MV-4-11 (cell line): ENCODE measurements around the gene COX5A.
"Not testable (repeated sequence)": the region's sequence is repeated elsewhere in the genome, so short reads cannot be mapped to it uniquely, and the experiment has no call there.

Source experiments
- DNase-seq: peaks from one replicate; lab custom pipeline; 2025; lab: John Stamatoyannopoulos, UW

Gene COX5A

GRCh38 chr15:74955796-74956647, 18.1 kb upstream of the COX5A start:
- peak; percentile 60 for DNase-seq

- no peak for DNase-seq
Measured at GRCh38 chr15:74955017-74955416, 17.1 kb upstream of the COX5A start.

- DNase-seq = no peak
Measured at GRCh38 chr15:74954515-74954914, 16.6 kb upstream of the COX5A start.

GRCh38 chr15:74951006-74951405, 13.1 kb upstream of the COX5A start:
- DNase-seq = no peak

GRCh38 chr15:74950078-74950908, 12.4 kb upstream of the COX5A start:
- peak; percentile 48 for DNase-seq

- peak; percentile 31 for DNase-seq
Measured at GRCh38 chr15:74937272-74937589, 642 bp downstream of the COX5A start.

- not testable (repeated sequence) for DNase-seq
Measured at GRCh38 chr15:74935193-74935592, 2.7 kb downstream of the COX5A start.

- DNase-seq = no peak
Measured at GRCh38 chr15:74933573-74933972, 4.3 kb downstream of the COX5A start.

GRCh38 chr15:74928771-74929198, 9.1 kb downstream of the COX5A start:
- no peak for DNase-seq

- no peak for DNase-seq
Measured at GRCh38 chr15:74924525-74924924, 13.3 kb downstream of the COX5A start.

- DNase-seq = peak; percentile 79
Measured at GRCh38 chr15:74920456-74920855, 17.4 kb downstream of the COX5A start.

- DNase-seq = no peak
Measured at GRCh38 chr15:74917676-74918075, 20.2 kb downstream of the COX5A start.

- DNase-seq = not testable (repeated sequence)
Measured at GRCh38 chr15:74913799-74914198, 24.1 kb downstream of the COX5A start.

- no peak for DNase-seq
Measured at GRCh38 chr15:74913041-74913440, 24.8 kb downstream of the COX5A start.

GRCh38 chr15:74908635-74909034, 29.2 kb downstream of the COX5A start:
- no peak for DNase-seq

- DNase-seq = no peak
Measured at GRCh38 chr15:74907163-74907870, 30.6 kb downstream of the COX5A start.

- DNase-seq = peak; percentile 82
Measured at GRCh38 chr15:74906450-74907162, 31.3 kb downstream of the COX5A start, which contains the start of gene FAM219B. Gene FAM219B, minus strand, starts transcription at chr15:74906851. Its CDS starts 51 bp downstream, at chr15:74906800.

- DNase-seq = no peak
Measured at GRCh38 chr15:74906067-74906449, 31.8 kb downstream of the COX5A start.

- DNase-seq = no peak
Measured at GRCh38 chr15:74904190-74904805, 33.6 kb downstream of the COX5A start.

- no peak for DNase-seq
Measured at GRCh38 chr15:74903676-74904075, 34.2 kb downstream of the COX5A start.
